Activated T-helper 17 cell treated with anti-CD3 and anti-CD28 coated beads, Interleukin-2, amount 50 U/mL, for 72 hours (primary cell): ENCODE results near the gene LRRC8B. TPM values are rescaled to one million over a fixed set of nuclear protein-coding genes. Genes with fewer than 3 reads are reported as not detected.
"Not testable (repeated sequence)": the region's sequence is repeated elsewhere in the genome, so short reads cannot be mapped to it uniquely, and the experiment has no call there.

Source experiments
- ATAC-seq: fragments of 150-1000 bp; cut with Tn5 transposase; replicated peaks from 2 replicates; pipeline ENCODE4 v1.10.0; 2021; ENCODE audit warnings: mild to moderate bottlenecking, moderate library complexity
- H3K27ac Mint-ChIP-seq: one replicate; pipeline ENCODE4 v1.8.0; 2022; ENCODE audit warnings: mixed read lengths
- H3K27me3 Mint-ChIP-seq: one replicate; pipeline ENCODE4 v1.8.0; 2022; ENCODE audit warnings: mixed read lengths
- H3K36me3 Mint-ChIP-seq: one replicate; pipeline ENCODE4 v1.8.0; 2022; ENCODE audit warnings: low read depth, mild to moderate bottlenecking, mixed read lengths
- H3K4me1 Mint-ChIP-seq: one replicate; pipeline ENCODE4 v1.8.0; 2022; ENCODE audit warnings: mixed read lengths
- H3K4me3 Mint-ChIP-seq: one replicate; pipeline ENCODE4 v1.8.0; 2022; ENCODE audit warnings: mild to moderate bottlenecking, mixed read lengths
- H3K9me3 Mint-ChIP-seq: one replicate; pipeline ENCODE4 v1.8.0; 2022; ENCODE audit warnings: mixed read lengths
- total RNA-seq, 2 donors: library from RNA; stranded (reverse); gene quantifications; one replicate each; pipeline ENCODE4 v1.2.3, GENCODE V29; 2022

LRRC8B gene
- total RNA-seq, 2 donors from 2014 or later: 16.3 to 45.8 TPM

- Mint-ChIP-seq H3K27ac (peak overlapping the region; percentile 11), H3K27me3 (no peaks in the 10 kb centered on the region), H3K4me1 (peaks cover 24% of the 10 kb centered on the region), H3K36me3 (peaks cover 88% of the 10 kb centered on the region), H3K4me3 (no peak overlapping the region), H3K9me3 (no peaks in the 10 kb centered on the region)
- ATAC-seq: no peak
These were observed 50.6 kb downstream of the LRRC8B start for GRCh38 chr1:89575207-89575606.

- Mint-ChIP-seq H3K9me3 (no peaks in the 10 kb centered on the region), H3K27me3 (no peaks in the 10 kb centered on the region), H3K27ac (no peak overlapping the region), H3K4me1 (peaks cover 21% of the 10 kb centered on the region), H3K4me3 (no peak overlapping the region), H3K36me3 (peaks cover 88% of the 10 kb centered on the region)
- no peak for ATAC-seq
These were observed 51.4 kb downstream of the LRRC8B start for GRCh38 chr1:89576013-89576412.

GRCh38 chr1:89578151-89578550 lies 53.5 kb downstream of the LRRC8B start:
- no peak overlapping the region for H3K27ac Mint-ChIP-seq
- H3K27me3 Mint-ChIP-seq: no peaks in the 10 kb centered on the region
- H3K36me3 Mint-ChIP-seq: peaks cover 92% of the 10 kb centered on the region
- H3K4me1 Mint-ChIP-seq: peaks cover 28% of the 10 kb centered on the region
- H3K9me3 Mint-ChIP-seq: no peaks in the 10 kb centered on the region
- H3K4me3 Mint-ChIP-seq: no peak overlapping the region
- no peak for ATAC-seq

- Mint-ChIP-seq H3K36me3 (peaks cover 92% of the 10 kb centered on the region), H3K27ac (no peak overlapping the region), H3K4me3 (no peak overlapping the region), H3K9me3 (no peaks in the 10 kb centered on the region), H3K27me3 (no peaks in the 10 kb centered on the region), H3K4me1 (peaks cover 23% of the 10 kb centered on the region)
- ATAC-seq: no peak
These were observed 54.5 kb downstream of the LRRC8B start for GRCh38 chr1:89578946-89579684.

- Mint-ChIP-seq H3K9me3 (no peaks in the 10 kb centered on the region), H3K27ac (no peak overlapping the region), H3K4me3 (no peak overlapping the region), H3K4me1 (peaks cover 29% of the 10 kb centered on the region), H3K27me3 (no peaks in the 10 kb centered on the region), H3K36me3 (peaks cover 92% of the 10 kb centered on the region)
- no peak for ATAC-seq
These were observed 55.4 kb downstream of the LRRC8B start for GRCh38 chr1:89580036-89580435.

- H3K27ac Mint-ChIP-seq: peak overlapping the region; percentile 76
- no peaks in the 10 kb centered on the region for H3K27me3 Mint-ChIP-seq
- no peaks in the 10 kb centered on the region for H3K9me3 Mint-ChIP-seq
- H3K4me1 Mint-ChIP-seq: peaks cover 31% of the 10 kb centered on the region
- no peak overlapping the region for H3K4me3 Mint-ChIP-seq
- peaks cover 92% of the 10 kb centered on the region for H3K36me3 Mint-ChIP-seq
- peak; percentile 73 for ATAC-seq
These were observed 57.2 kb downstream of the LRRC8B start for GRCh38 chr1:89581859-89582258.

GRCh38 chr1:89582571-89582970 lies 57.9 kb downstream of the LRRC8B start:
- Mint-ChIP-seq H3K36me3 (peaks cover 95% of the 10 kb centered on the region), H3K9me3 (no peaks in the 10 kb centered on the region), H3K4me3 (no peak overlapping the region), H3K27ac (no peak overlapping the region), H3K4me1 (peaks cover 32% of the 10 kb centered on the region), H3K27me3 (no peaks in the 10 kb centered on the region)
- peak; percentile 16 for ATAC-seq

- H3K36me3 Mint-ChIP-seq: peaks cover 100% of the 10 kb centered on the region
- H3K9me3 Mint-ChIP-seq: no peaks in the 10 kb centered on the region
- H3K27me3 Mint-ChIP-seq: no peaks in the 10 kb centered on the region
- H3K4me1 Mint-ChIP-seq: peaks cover 40% of the 10 kb centered on the region
- peak overlapping the region; percentile 14 for H3K27ac Mint-ChIP-seq
- ATAC-seq: no peak
- no peak overlapping the region for H3K4me3 Mint-ChIP-seq
These were observed 59.6 kb downstream of the LRRC8B start for GRCh38 chr1:89584211-89584610.

GRCh38 chr1:89584781-89585180 lies 60.2 kb downstream of the LRRC8B start:
- H3K4me3 Mint-ChIP-seq: peak overlapping the region; percentile 4
- peak overlapping the region; percentile 14 for H3K27ac Mint-ChIP-seq

GRCh38 chr1:89587729-89588161 lies 63.1 kb downstream of the LRRC8B start:
- Mint-ChIP-seq H3K4me3 (no peak overlapping the region), H3K9me3 (no peaks in the 10 kb centered on the region), H3K27me3 (no peaks in the 10 kb centered on the region), H3K27ac (no peak overlapping the region), H3K36me3 (peaks cover 100% of the 10 kb centered on the region), H3K4me1 (peaks cover 52% of the 10 kb centered on the region)
- ATAC-seq: no peak

More at GRCh38 chr1:89584781-89585180, 60.2 kb downstream of the LRRC8B start:
- no peak for ATAC-seq
- no peaks in the 10 kb centered on the region for H3K9me3 Mint-ChIP-seq
- H3K36me3 Mint-ChIP-seq: peaks cover 100% of the 10 kb centered on the region
- no peaks in the 10 kb centered on the region for H3K27me3 Mint-ChIP-seq
- peaks cover 45% of the 10 kb centered on the region for H3K4me1 Mint-ChIP-seq

- H3K27me3 Mint-ChIP-seq: no peaks in the 10 kb centered on the region
- peak; percentile 20 for ATAC-seq
- peaks cover 100% of the 10 kb centered on the region for H3K36me3 Mint-ChIP-seq
- H3K9me3 Mint-ChIP-seq: no peaks in the 10 kb centered on the region
- peaks cover 56% of the 10 kb centered on the region for H3K4me1 Mint-ChIP-seq
- H3K27ac Mint-ChIP-seq: peak overlapping the region; percentile 66
- peak overlapping the region; percentile 44 for H3K4me3 Mint-ChIP-seq
These were observed 63.9 kb downstream of the LRRC8B start for GRCh38 chr1:89588480-89588879.

GRCh38 chr1:89589515-89589914 lies 64.9 kb downstream of the LRRC8B start:
- H3K9me3 Mint-ChIP-seq: no peaks in the 10 kb centered on the region
- H3K4me1 Mint-ChIP-seq: peaks cover 56% of the 10 kb centered on the region
- ATAC-seq: peak; percentile 71
- H3K27me3 Mint-ChIP-seq: no peaks in the 10 kb centered on the region
- H3K4me3 Mint-ChIP-seq: peak overlapping the region; percentile 44
- peak overlapping the region; percentile 66 for H3K27ac Mint-ChIP-seq
- H3K36me3 Mint-ChIP-seq: peaks cover 100% of the 10 kb centered on the region

- ATAC-seq: peak; percentile 80
- H3K27ac Mint-ChIP-seq: peak overlapping the region; percentile 66
- H3K4me3 Mint-ChIP-seq: peak overlapping the region; percentile 44
These were observed 65.9 kb downstream of the LRRC8B start for GRCh38 chr1:89590341-89591080.

GRCh38 chr1:89592861-89593302 lies 68.3 kb downstream of the LRRC8B start:
- not testable (repeated sequence) for H3K9me3 Mint-ChIP-seq, H3K27ac Mint-ChIP-seq, H3K27me3 Mint-ChIP-seq, ATAC-seq
- H3K36me3 Mint-ChIP-seq: peaks cover 100% of the 10 kb centered on the region
- peak overlapping the region; percentile 34 for H3K4me3 Mint-ChIP-seq
- H3K4me1 Mint-ChIP-seq: peaks cover 51% of the 10 kb centered on the region

More at GRCh38 chr1:89590341-89591080, 65.9 kb downstream of the LRRC8B start:
- Mint-ChIP-seq H3K9me3 (no peaks in the 10 kb centered on the region), H3K27me3 (no peaks in the 10 kb centered on the region), H3K4me1 (peaks cover 46% of the 10 kb centered on the region), H3K36me3 (peaks cover 100% of the 10 kb centered on the region)
